Tibial nerve (tissue), 3 donors: ENCODE results near the gene GPER1.

Experiments
- POLR2A ChIP-seq, 2 donors: fragments of 450-650 bp; IDR thresholded peaks; one replicate each; pipeline ENCODE4 v1.6.1; 2017; ENCODE audit warnings: antibody characterized with exemption in 2 of 2, mild to moderate bottlenecking in 2 of 2, moderate library complexity in 2 of 2
- TF ChIP-seq, protein P1 (sequence below), 5 experiments: fragments of 200-600 bp in 3 of 5; fragments of 450-650 bp in 2 of 5; sonication (generic) in 3 of 5; IDR thresholded peaks; one replicate each; pipeline ENCODE4 v1.5.1; 2016 to 2019; ENCODE audit warnings: antibody characterized with exemption in 5 of 5, mild to moderate bottlenecking in 3 of 5, moderate library complexity in 2 of 5

DNA sequence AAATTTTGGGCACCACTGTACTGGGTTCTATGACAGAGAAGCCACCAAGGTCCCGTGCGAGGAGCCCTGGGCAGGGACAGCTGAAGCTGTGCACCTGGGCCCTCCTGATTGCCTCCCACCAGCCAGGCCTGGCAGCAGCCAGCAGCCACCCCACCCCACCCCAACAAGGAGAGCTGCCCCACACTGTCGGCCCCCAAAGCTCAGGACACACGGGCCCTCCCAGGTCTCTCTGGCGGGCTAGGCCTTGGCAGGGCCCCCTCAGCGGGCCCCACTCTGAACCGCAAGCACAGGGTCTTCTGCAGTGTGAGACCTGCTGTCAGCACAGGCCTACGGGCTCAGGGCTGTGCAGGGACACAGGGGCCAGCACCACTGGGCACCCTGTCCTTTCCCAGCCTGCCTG is 38.1 kb upstream of the GPER1 start:
- TF ChIP-seq, protein P1, sequence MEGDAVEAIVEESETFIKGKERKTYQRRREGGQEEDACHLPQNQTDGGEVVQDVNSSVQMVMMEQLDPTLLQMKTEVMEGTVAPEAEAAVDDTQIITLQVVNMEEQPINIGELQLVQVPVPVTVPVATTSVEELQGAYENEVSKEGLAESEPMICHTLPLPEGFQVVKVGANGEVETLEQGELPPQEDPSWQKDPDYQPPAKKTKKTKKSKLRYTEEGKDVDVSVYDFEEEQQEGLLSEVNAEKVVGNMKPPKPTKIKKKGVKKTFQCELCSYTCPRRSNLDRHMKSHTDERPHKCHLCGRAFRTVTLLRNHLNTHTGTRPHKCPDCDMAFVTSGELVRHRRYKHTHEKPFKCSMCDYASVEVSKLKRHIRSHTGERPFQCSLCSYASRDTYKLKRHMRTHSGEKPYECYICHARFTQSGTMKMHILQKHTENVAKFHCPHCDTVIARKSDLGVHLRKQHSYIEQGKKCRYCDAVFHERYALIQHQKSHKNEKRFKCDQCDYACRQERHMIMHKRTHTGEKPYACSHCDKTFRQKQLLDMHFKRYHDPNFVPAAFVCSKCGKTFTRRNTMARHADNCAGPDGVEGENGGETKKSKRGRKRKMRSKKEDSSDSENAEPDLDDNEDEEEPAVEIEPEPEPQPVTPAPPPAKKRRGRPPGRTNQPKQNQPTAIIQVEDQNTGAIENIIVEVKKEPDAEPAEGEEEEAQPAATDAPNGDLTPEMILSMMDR (IDR thresholded peaks at IDR 0.05): no peak
- TF ChIP-seq POLR2A (IDR thresholded peaks at IDR 0.05): no peak
